K562 (cell line): ENCODE measurements around the gene HSDL1. TPM values are rescaled to one million over a fixed set of nuclear protein-coding genes. Genes with fewer than 3 reads are reported as not detected.

Source experiments
- RCOR1 ChIP-seq, 2 experiments: IDR thresholded peaks; 2 replicates each; pipeline ENCODE4 v1.6.1; 2012; ENCODE audit warnings: low read depth in 2 of 2, low read length in 2 of 2, borderline replicate concordance in 1 of 2, improper control_type of control experiment in 1 of 2
- RERE ChIP-seq: sonication (generic); formaldehyde crosslinking; IDR thresholded peaks from 2 replicates; pipeline ENCODE4 v1.8.0; 2023; ENCODE audit warnings: missing genetic modification reagents, mild to moderate bottlenecking, borderline replicate concordance
- ZBTB40 ChIP-seq, 2 experiments: fragments of 450-650 bp in 1 of 2; sonication (generic) in 1 of 2; formaldehyde crosslinking in 1 of 2; IDR thresholded peaks; 2 replicates each; pipeline versions ENCODE4 v1.7.1 to v1.9.0; 2016 to 2022; ENCODE audit warnings: inconsistent platforms in 1 of 2, mild to moderate bottlenecking in 1 of 2, missing genetic modification reagents in 1 of 2
- ZNF766 ChIP-seq: fragments of 200-800 bp; sonication (Bioruptor generic); conservative IDR thresholded peaks from 2 replicates; pipeline ENCODE4 v1.6.1; 2016; ENCODE audit warnings: missing genetic modification characterization, missing compliant biosample characterization
- polyA plus RNA-seq, 8 experiments: library from polyadenylated mRNA; depleted of rRNA in 4 of 8; stranded (reverse) in 5 of 8; unstranded in 3 of 8; fragments of >200 nt; fragmentation: Nextera tagmentation in 2 of 8; fragmentation: Illumina TruSeq in 1 of 8; extraction: Ambion mirVana in 2 of 8; extraction: Trizol in 1 of 8; gene quantifications; 2 replicates each; pipeline versions ENCODE4 v1.2.1 to v1.2.3, GENCODE V29; 2011 to 2014; ENCODE audit warnings: inconsistent platforms in 1 of 8, missing spikeins in 1 of 8
- total RNA-seq, 7 experiments: library from RNA; depleted of rRNA in 6 of 7; stranded (reverse); fragments of >200 nt in 6 of 7; fragmentation: Illumina TruSeq in 2 of 7; extraction: Trizol in 2 of 7; gene quantifications; 2 replicates each; pipeline versions ENCODE4 v1.2.1 to v1.2.3, GENCODE V29; 2011 to 2021; ENCODE audit warnings: low replicate concordance in 1 of 7

The HSDL1 gene
- total and polyA plus RNA-seq, 9 of the 15 experiments (the other 6 are each of a cell fraction or from before 2014, with no cell fraction given): 14.8 to 41.2 (median 27.7) TPM

GRCh38 chr16:84137769-84138357, 7.1 kb downstream of the HSDL1 start (continued):
- 0 out of 2 replicates have a peak, but pooled peaks have one; percentile 26 for TF ChIP-seq RERE (CRISPR knock-in tag)
- 0 out of 2 replicates have a peak, but pooled peaks have one; percentile 32 for TF ChIP-seq ZBTB40 (IDR thresholded peaks at IDR 0.05)
- TF ChIP-seq ZBTB40 (CRISPR knock-in tag; IDR thresholded peaks at IDR 0.05): no peak
- TF ChIP-seq ZNF766: 0 out of 2 replicates have a peak, but pooled peaks have one; percentile 6
- peak in 1 of 2 experiments; percentile 58; a peak in 1 of 4 replicates for TF ChIP-seq RCOR1 (IDR thresholded peaks at IDR 0.05; ENCODE audit: borderline replicate concordance in 1 of 2, low read depth in 2 of 2, low read length in 2 of 2)
